NCI-H128 (cell line): ENCODE measurements around the gene TIMP4.

Experiments
- DNase-seq: peaks from one replicate; lab custom pipeline; 2025; ENCODE audit not compliant: unreplicated experiment; lab: John Stamatoyannopoulos, UW

TIMP4 gene

GRCh38 chr3:12158387-12159226, at the start of gene TIMP4:
TIMP4 (minus strand) TSS chr3:12158912; CDS start chr3:12158840, 72 bp downstream.
- no peak for DNase-seq

GRCh38 chr3:12205171-12205570, 46.5 kb upstream of the TIMP4 start:
- no peak for DNase-seq

- DNase-seq, result no peak
Observed at GRCh38 chr3:12201813-12202212, 43.1 kb upstream of the TIMP4 start.

- DNase-seq, result no peak
Observed at GRCh38 chr3:12198301-12198700, 39.6 kb upstream of the TIMP4 start.

GRCh38 chr3:12197475-12197874, 38.8 kb upstream of the TIMP4 start:
- DNase-seq, result no peak

- DNase-seq, result no peak
Observed at GRCh38 chr3:12196684-12197083, 38.0 kb upstream of the TIMP4 start.

- no peak for DNase-seq
Observed at GRCh38 chr3:12195231-12195630, 36.5 kb upstream of the TIMP4 start.

GRCh38 chr3:12194669-12195161, 36.0 kb upstream of the TIMP4 start:
- no peak for DNase-seq

GRCh38 chr3:12194209-12194608, 35.5 kb upstream of the TIMP4 start:
- DNase-seq, result no peak

GRCh38 chr3:12193485-12194165, 34.9 kb upstream of the TIMP4 start:
- DNase-seq, result no peak

GRCh38 chr3:12192655-12193484, 34.2 kb upstream of the TIMP4 start:
- DNase-seq, result no peak

GRCh38 chr3:12192173-12192572, 33.5 kb upstream of the TIMP4 start:
- DNase-seq, result no peak

- no peak for DNase-seq
Observed at GRCh38 chr3:12191559-12191958, 32.8 kb upstream of the TIMP4 start.

- no peak for DNase-seq
Observed at GRCh38 chr3:12190832-12191231, 32.1 kb upstream of the TIMP4 start.

GRCh38 chr3:12190221-12190807, 31.6 kb upstream of the TIMP4 start:
- no peak for DNase-seq

GRCh38 chr3:12188681-12189287, 30.1 kb upstream of the TIMP4 start:
- no peak for DNase-seq

- DNase-seq, result no peak
Observed at GRCh38 chr3:12188328-12188648, 29.6 kb upstream of the TIMP4 start.

- DNase-seq, result no peak
Observed at GRCh38 chr3:12187448-12188327, 29.0 kb upstream of the TIMP4 start.

GRCh38 chr3:12186515-12187286, 28.0 kb upstream of the TIMP4 start:
- DNase-seq, result no peak
